MM.1S (cell line): ENCODE data around the gene CHCHD3.

Experiments
- DNase-seq: peaks from one replicate; pipeline ENCODE4 v3.0.0-alpha.2; 2015
- H2AFZ ChIP-seq: fragments of 300-600 bp; sonication (generic); 2 replicates; pipeline ENCODE4 v1.6.0; 2016; ENCODE audit warnings: antibody characterized with exemption, low read length
- H3F3A ChIP-seq: fragments of 300-600 bp; sonication (generic); 2 replicates; pipeline ENCODE4 v1.6.1; 2016; ENCODE audit warnings: mild to moderate bottlenecking, antibody characterized with exemption, low read length, moderate library complexity, mixed read lengths; ENCODE audit not compliant: insufficient read depth
- H3K27ac ChIP-seq: fragments of 300-600 bp; sonication (generic); 2 replicates; pipeline ENCODE4 v1.5.1; 2016; ENCODE audit warnings: mild to moderate bottlenecking, low read length
- H3K27me3 ChIP-seq: fragments of 300-600 bp; sonication (generic); replicated peaks from 2 replicates; pipeline ENCODE4 v1.6.0; 2016; ENCODE audit warnings: low read length; ENCODE audit not compliant: insufficient read depth
- H3K36me3 ChIP-seq: fragments of 300-600 bp; sonication (generic); replicated peaks from 2 replicates; pipeline ENCODE4 v1.6.1; 2016; ENCODE audit warnings: mild to moderate bottlenecking, low read length, mixed read lengths; ENCODE audit not compliant: insufficient read depth
- H3K4me1 ChIP-seq: fragments of 300-600 bp; sonication (generic); 2 replicates; pipeline ENCODE4 v1.6.1; 2016; ENCODE audit warnings: low read length, mixed read lengths
- H3K4me2 ChIP-seq: fragments of 300-600 bp; sonication (generic); 2 replicates; pipeline ENCODE4 v1.6.0; 2016; ENCODE audit warnings: low read depth, low read length
- H3K4me3 ChIP-seq: fragments of 300-600 bp; sonication (generic); 2 replicates; pipeline ENCODE4 v1.5.1; 2016; ENCODE audit warnings: low read length, mixed read lengths
- H3K79me2 ChIP-seq: fragments of 300-600 bp; sonication (generic); 2 replicates; pipeline ENCODE4 v1.6.1; 2016; ENCODE audit warnings: mixed run types, low read length, mixed read lengths
- H3K9ac ChIP-seq: fragments of 300-600 bp; sonication (generic); 2 replicates; pipeline ENCODE4 v1.6.1; 2016; ENCODE audit warnings: low read length, mixed read lengths
- H3K9me2 ChIP-seq: fragments of 300-600 bp; sonication (generic); replicated peaks from 2 replicates; pipeline ENCODE4 v1.6.1; 2016; ENCODE audit warnings: mild to moderate bottlenecking, low read length, mixed read lengths; ENCODE audit not compliant: insufficient read depth
- H3K9me3 ChIP-seq: fragments of 300-600 bp; sonication (generic); replicated peaks from 2 replicates; pipeline ENCODE4 v1.6.1; 2016; ENCODE audit warnings: mild to moderate bottlenecking, low read length, mixed read lengths; ENCODE audit not compliant: insufficient read depth
- H4K20me1 ChIP-seq: fragments of 300-600 bp; sonication (generic); 2 replicates; pipeline ENCODE4 v1.6.1; 2016; ENCODE audit warnings: mild to moderate bottlenecking, low read length, moderate library complexity, mixed read lengths; ENCODE audit not compliant: insufficient read depth
- CTCF ChIP-seq: fragments of 300-600 bp; sonication (generic); IDR thresholded peaks from 2 replicates; pipeline ENCODE4 v1.5.1; 2016; ENCODE audit warnings: antibody characterized with exemption, low read length, mixed read lengths
- EZH2 ChIP-seq: fragments of 300-600 bp; sonication (generic); optimal IDR thresholded peaks from 2 replicates; pipeline ENCODE3; 2017; ENCODE audit warnings: low read depth, mild to moderate bottlenecking, antibody characterized with exemption, low read length, mixed read lengths
- EZH2phosphoT487 ChIP-seq: fragments of 300-600 bp; sonication (generic); IDR thresholded peaks from 2 replicates; pipeline ENCODE4 v1.6.1; 2018; ENCODE audit warnings: antibody characterized with exemption, low read length

Gene CHCHD3

GRCh38 chr7:132881317-132881716 is 200.6 kb downstream of the CHCHD3 start:
- Histone ChIP-seq H4K20me1 (no peaks in the 10 kb centered on the region), H2AFZ (no peak overlapping the region), H3F3A (no peaks in the 10 kb centered on the region), H3K79me2 (peaks cover 16% of the 10 kb centered on the region; the same call in 1 of the 2 replicates), H3K36me3 (no peaks in the 10 kb centered on the region), H3K27ac (no peak overlapping the region), H3K9me3 (no peaks in the 10 kb centered on the region), H3K27me3 (no peaks in the 10 kb centered on the region), H3K4me1 (no peaks in the 10 kb centered on the region), H3K9ac (no peak overlapping the region), H3K4me2 (no peak overlapping the region), H3K4me3 (no peak overlapping the region), H3K9me2 (no peaks in the 10 kb centered on the region)
- no peak for DNase-seq
- no peak for TF ChIP-seq EZH2phosphoT487
- TF ChIP-seq CTCF = no peak
- TF ChIP-seq EZH2 = no peak

- Histone ChIP-seq H3K36me3 (no peaks in the 10 kb centered on the region), H3K9me3 (no peaks in the 10 kb centered on the region), H4K20me1 (no peaks in the 10 kb centered on the region), H3K9ac (no peak overlapping the region), H3K27me3 (no peaks in the 10 kb centered on the region), H3K9me2 (no peaks in the 10 kb centered on the region), H2AFZ (no peak overlapping the region), H3F3A (no peaks in the 10 kb centered on the region), H3K4me2 (no peak overlapping the region), H3K79me2 (peaks cover 16% of the 10 kb centered on the region; the same call in 1 of the 2 replicates), H3K27ac (no peak overlapping the region), H3K4me3 (no peak overlapping the region), H3K4me1 (no peaks in the 10 kb centered on the region)
- TF ChIP-seq EZH2phosphoT487 = no peak
- TF ChIP-seq CTCF = no peak
- TF ChIP-seq EZH2 = no peak
- DNase-seq = no peak
Measured at GRCh38 chr7:132879579-132879978, 202.3 kb downstream of the CHCHD3 start.

GRCh38 chr7:132878204-132878919 is 203.5 kb downstream of the CHCHD3 start:
- no peak overlapping the region for H3K4me2 ChIP-seq
- H2AFZ ChIP-seq = no peak overlapping the region
- H3K9me3 ChIP-seq = no peaks in the 10 kb centered on the region
- no peak overlapping the region for H3K4me3 ChIP-seq
- TF ChIP-seq EZH2phosphoT487 (no peak), CTCF (no peak)
- no peaks in the 10 kb centered on the region for H3K4me1 ChIP-seq
- no peak overlapping the region for H3K9ac ChIP-seq
- no peak overlapping the region for H3K27ac ChIP-seq
- H3K9me2 ChIP-seq = no peaks in the 10 kb centered on the region
- H3K36me3 ChIP-seq = no peaks in the 10 kb centered on the region
- peaks cover 16% of the 10 kb centered on the region; the same call in 1 of the 2 replicates for H3K79me2 ChIP-seq
- H4K20me1 ChIP-seq = no peaks in the 10 kb centered on the region
- H3K27me3 ChIP-seq = no peaks in the 10 kb centered on the region
- no peaks in the 10 kb centered on the region for H3F3A ChIP-seq
- DNase-seq = no peak
